Activated B cell treated with CpG ODN at 0.5 μM for 24 hours (primary cell): Measurements from ENCODE around the gene USP38. TPM values are rescaled to one million over a fixed set of nuclear protein-coding genes. Genes with fewer than 3 reads are reported as not detected.

Source experiments
- ATAC-seq: fragments of 200-7000 bp; cut with Tn5 transposase; one replicate; pipeline ENCODE4 v1.10.0; 2021; ENCODE audit warnings: low read depth, mild to moderate bottlenecking, moderate library complexity
- CTCF ChIA-PET: fragments of 350-600 bp; sonication (Branson Sonifier 250); formaldehyde crosslinking; loops from one replicate; lab custom pipeline; 2021; ENCODE audit warnings: antibody characterized with exemption; lab: Charles Lee
- POLR2A ChIA-PET: fragments of 350-600 bp; sonication (Branson Sonifier 250); formaldehyde crosslinking; loops from one replicate; lab custom pipeline; 2021; ENCODE audit warnings: antibody characterized with exemption; lab: Charles Lee
- DNase-seq: peaks from one replicate; pipeline ENCODE4 v3.0.0; 2022
- H3K27ac Mint-ChIP-seq: one replicate; pipeline ENCODE4 v1.8.0; 2020; ENCODE audit warnings: mixed read lengths
- H3K27me3 Mint-ChIP-seq: one replicate; pipeline ENCODE4 v1.8.0; 2021; ENCODE audit warnings: mixed read lengths
- H3K36me3 Mint-ChIP-seq: one replicate; pipeline ENCODE4 v1.8.0; 2021; ENCODE audit warnings: low read depth, mixed read lengths
- H3K4me1 Mint-ChIP-seq: one replicate; pipeline ENCODE4 v1.8.0; 2021; ENCODE audit warnings: mixed read lengths
- H3K4me3 Mint-ChIP-seq: one replicate; pipeline ENCODE4 v1.8.0; 2020; ENCODE audit warnings: mild to moderate bottlenecking, mixed read lengths
- H3K9me3 Mint-ChIP-seq: one replicate; pipeline ENCODE4 v1.8.0; 2020; ENCODE audit warnings: mixed read lengths
- CTCF ChIP-seq: fragments of 200-600 bp; IDR thresholded peaks from one replicate; pipeline ENCODE4 v1.8.0; 2022; ENCODE audit warnings: antibody characterized with exemption, mild to moderate bottlenecking
- intact Hi-C: fragments of 100-400 bp; cut with micrococcal nuclease; formaldehyde crosslinking; loops from one replicate; pipeline ENCODE4 v1.15.1; 2024
- total RNA-seq: library from RNA; stranded (reverse); gene quantifications from 2 replicates; pipeline ENCODE4 v1.2.3, GENCODE V29; 2022

Gene USP38
- total RNA-seq, 1 donor from 2014 or later, result 24.9 TPM

DNA sequence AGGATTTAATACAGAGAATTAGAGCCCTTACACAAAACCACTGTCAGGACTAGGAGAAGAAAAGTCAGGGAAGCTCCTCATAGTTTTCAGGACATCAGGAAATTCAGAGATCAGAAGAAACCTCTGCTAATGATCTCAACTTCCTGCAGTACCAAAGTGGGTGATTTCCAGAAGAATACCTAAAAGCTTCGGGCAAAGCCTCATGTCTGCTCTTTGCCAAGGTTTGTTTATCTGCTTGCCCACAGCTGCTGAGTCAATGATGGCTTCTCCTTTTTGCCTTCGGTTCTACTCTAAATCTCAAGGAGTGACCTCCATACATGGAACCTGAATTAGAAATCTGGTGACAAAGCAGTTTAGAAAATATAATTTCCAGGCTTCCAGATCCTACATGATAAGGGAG lies 68.4 kb downstream of the USP38 start:
- H3K27ac Mint-ChIP-seq, result no peak overlapping the region
- no peak overlapping the region for H3K4me3 Mint-ChIP-seq
- peaks cover 2% of the 10 kb centered on the region for H3K27me3 Mint-ChIP-seq
- DNase-seq (no peak), ATAC-seq (no peak)
- ChIA-PET POLR2A (no interaction called here), CTCF (no interaction called here)
- TF ChIP-seq CTCF, result no peak
- H3K9me3 Mint-ChIP-seq, result no peaks in the 10 kb centered on the region
- H3K4me1 Mint-ChIP-seq, result no peaks in the 10 kb centered on the region
- intact Hi-C loops, result no loop called here
- H3K36me3 Mint-ChIP-seq, result no peaks in the 10 kb centered on the region

DNA sequence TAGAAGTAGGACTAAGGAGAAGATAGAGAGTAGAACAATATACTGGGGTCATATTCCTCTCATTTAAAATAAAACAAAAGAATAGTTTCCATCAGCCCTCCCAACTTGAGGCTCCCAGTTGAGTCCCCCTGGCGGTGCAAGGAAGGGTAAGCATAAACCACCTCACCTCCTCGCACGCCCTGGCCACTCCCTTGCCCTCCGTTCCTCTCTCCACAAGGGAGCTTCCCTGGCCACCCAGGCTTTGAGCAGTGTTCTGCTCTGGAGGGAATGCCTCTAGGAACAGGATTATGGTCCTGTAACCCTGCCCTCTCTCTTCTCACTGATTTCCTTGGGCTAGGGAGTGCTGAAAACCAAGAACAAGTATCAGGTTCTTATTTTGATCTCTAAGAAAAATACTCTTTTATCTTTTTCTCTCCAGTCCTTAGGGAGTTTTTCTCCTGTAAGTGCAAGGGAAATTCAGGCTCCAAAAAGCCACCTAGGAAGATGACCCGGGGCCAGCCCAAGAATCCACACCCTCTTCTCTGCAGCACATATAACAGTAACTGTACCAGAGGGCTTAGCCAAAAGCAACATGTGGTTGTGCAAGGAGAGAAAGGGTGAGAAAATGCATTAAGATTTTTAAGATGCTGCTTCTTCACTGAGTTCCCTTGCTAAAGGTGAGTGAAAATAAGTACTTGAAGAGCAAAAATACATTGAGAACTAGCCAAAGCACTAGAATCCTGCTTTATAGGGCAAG lies 69.9 kb downstream of the USP38 start:
- H3K9me3 Mint-ChIP-seq, result no peaks in the 10 kb centered on the region
- no peak overlapping the region for H3K27ac Mint-ChIP-seq
- DNase-seq (no peak), ATAC-seq (no peak)
- intact Hi-C loops, result no loop called here
- H3K4me1 Mint-ChIP-seq, result no peaks in the 10 kb centered on the region
- no peak for TF ChIP-seq CTCF
- peaks cover 2% of the 10 kb centered on the region for H3K27me3 Mint-ChIP-seq
- no peaks in the 10 kb centered on the region for H3K36me3 Mint-ChIP-seq
- CTCF ChIA-PET, result no interaction called here
- no peak overlapping the region for H3K4me3 Mint-ChIP-seq
- POLR2A ChIA-PET, result no interaction called here

DNA sequence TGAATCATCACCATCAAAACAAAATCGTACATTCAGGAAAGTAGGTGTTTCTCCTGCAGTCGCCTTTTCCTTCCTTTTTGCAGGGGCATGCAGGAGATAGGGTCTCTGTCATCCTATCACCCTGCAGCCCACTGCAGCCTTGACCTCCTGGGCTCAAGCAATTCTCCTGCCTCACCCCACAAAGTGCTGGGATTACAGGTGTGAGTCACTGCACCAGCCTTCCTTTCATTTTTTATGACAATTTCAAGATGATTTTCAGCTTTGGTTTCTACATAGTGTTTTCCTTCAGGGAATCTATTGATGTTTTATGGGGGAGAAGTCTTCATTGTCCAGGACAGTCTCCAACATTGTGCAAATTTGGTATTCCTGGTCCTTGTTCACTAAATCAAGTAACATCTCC lies 71.7 kb downstream of the USP38 start:
- Mint-ChIP-seq H3K27me3 (peaks cover 6% of the 10 kb centered on the region), H3K4me3 (no peak overlapping the region), H3K36me3 (no peaks in the 10 kb centered on the region), H3K4me1 (no peaks in the 10 kb centered on the region), H3K27ac (no peak overlapping the region), H3K9me3 (no peaks in the 10 kb centered on the region)
- CTCF ChIA-PET, result no interaction called here
- intact Hi-C loops, result no loop called here
- no peak for TF ChIP-seq CTCF
- POLR2A ChIA-PET, result no interaction called here
- no peak for ATAC-seq
- DNase-seq, result no peak

GRCh38 chr4:143257356-143257755 lies 72.6 kb downstream of the USP38 start:
- POLR2A ChIA-PET, result no interaction called here
- no peak for ATAC-seq

DNA sequence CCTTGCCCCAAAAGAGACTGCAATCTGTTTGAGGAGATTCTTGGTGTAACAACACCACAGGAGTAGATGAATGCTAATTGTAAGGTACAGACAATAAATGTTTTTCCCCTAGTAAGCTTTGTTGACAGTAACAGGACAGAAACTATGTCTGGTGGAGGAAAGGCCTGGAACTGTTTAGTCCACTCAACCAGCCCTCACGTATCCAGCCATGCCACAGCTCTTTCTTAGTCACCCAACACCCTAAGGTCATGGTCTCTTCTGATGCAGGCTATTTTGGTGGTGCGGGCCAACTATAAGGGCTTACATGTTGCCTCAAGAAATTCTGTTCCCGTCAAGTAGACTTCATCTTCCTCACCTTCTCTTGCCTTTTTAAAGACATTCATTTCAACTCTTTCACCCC lies 76.0 kb downstream of the USP38 start:
- Mint-ChIP-seq H3K27ac (no peak overlapping the region), H3K9me3 (no peaks in the 10 kb centered on the region), H3K4me3 (no peak overlapping the region), H3K36me3 (no peaks in the 10 kb centered on the region), H3K27me3 (peaks cover 4% of the 10 kb centered on the region), H3K4me1 (no peaks in the 10 kb centered on the region)
- no peak for TF ChIP-seq CTCF
- intact Hi-C loops, result no loop called here
- ChIA-PET POLR2A (no interaction called here), CTCF (no interaction called here)
- no peak for DNase-seq
- no peak for ATAC-seq

More at GRCh38 chr4:143257356-143257755, 72.6 kb downstream of the USP38 start:
- Mint-ChIP-seq H3K36me3 (no peaks in the 10 kb centered on the region), H3K9me3 (no peaks in the 10 kb centered on the region), H3K27ac (no peak overlapping the region), H3K4me1 (no peaks in the 10 kb centered on the region), H3K4me3 (no peak overlapping the region), H3K27me3 (peaks cover 6% of the 10 kb centered on the region)
- DNase-seq, result no peak
- no peak for TF ChIP-seq CTCF
- CTCF ChIA-PET, result no interaction called here
- intact Hi-C loops, result no loop called here
